ENCODE data around the gene PDZRN3. TPM values are rescaled to one million over a fixed set of nuclear protein-coding genes. Genes with fewer than 3 reads are reported as not detected.
A peak's percentile ranks its signal among the peaks of the same experiment; 100 is the strongest.

Gene PDZRN3
- total RNA-seq, 1 donor from 2014 or later, result 23.9 TPM

DNA sequence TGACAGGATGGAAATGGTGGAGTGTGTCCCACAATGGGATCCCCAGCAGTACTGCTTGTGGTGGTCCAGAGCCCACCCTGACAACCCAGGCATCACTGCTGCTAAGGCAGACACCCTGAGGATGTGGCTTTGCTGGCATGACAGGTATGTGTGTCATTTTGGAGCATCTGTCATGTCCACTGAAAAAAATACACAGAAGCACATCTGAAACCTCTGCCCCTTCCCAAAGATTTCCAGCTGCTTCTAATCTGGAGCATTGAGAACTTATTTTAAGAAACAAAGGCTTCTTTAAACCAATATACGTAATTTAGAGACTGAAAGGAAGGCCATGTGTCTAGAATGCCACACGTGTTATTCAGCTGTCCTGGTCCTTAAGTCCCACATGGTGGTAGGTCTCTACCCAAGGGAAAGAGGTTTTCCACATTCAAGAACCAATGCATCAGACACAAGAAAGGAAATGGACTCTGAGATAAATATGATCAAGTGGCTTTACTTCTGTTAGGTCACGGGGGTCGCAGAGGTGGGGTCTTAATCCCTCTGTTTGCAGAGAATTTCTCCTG is 88.3 kb downstream of the PDZRN3 start:
- intact Hi-C loops (cut with DNase I), result no loop called here
- no peak overlapping the region for H3K4me3 ChIP-seq
- ATAC-seq (no peak), DNase-seq (no peak)
- TF ChIP-seq, protein P1, sequence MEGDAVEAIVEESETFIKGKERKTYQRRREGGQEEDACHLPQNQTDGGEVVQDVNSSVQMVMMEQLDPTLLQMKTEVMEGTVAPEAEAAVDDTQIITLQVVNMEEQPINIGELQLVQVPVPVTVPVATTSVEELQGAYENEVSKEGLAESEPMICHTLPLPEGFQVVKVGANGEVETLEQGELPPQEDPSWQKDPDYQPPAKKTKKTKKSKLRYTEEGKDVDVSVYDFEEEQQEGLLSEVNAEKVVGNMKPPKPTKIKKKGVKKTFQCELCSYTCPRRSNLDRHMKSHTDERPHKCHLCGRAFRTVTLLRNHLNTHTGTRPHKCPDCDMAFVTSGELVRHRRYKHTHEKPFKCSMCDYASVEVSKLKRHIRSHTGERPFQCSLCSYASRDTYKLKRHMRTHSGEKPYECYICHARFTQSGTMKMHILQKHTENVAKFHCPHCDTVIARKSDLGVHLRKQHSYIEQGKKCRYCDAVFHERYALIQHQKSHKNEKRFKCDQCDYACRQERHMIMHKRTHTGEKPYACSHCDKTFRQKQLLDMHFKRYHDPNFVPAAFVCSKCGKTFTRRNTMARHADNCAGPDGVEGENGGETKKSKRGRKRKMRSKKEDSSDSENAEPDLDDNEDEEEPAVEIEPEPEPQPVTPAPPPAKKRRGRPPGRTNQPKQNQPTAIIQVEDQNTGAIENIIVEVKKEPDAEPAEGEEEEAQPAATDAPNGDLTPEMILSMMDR (IDR thresholded peaks at IDR 0.05), result no peak
- H3K27me3 ChIP-seq, result no peaks in the 10 kb centered on the region
- no peaks in the 10 kb centered on the region for H3K9me3 ChIP-seq
- no peak overlapping the region for H3K27ac ChIP-seq
- H3K36me3 ChIP-seq, result no peaks in the 10 kb centered on the region
- no peaks in the 10 kb centered on the region for H3K4me1 ChIP-seq

DNA sequence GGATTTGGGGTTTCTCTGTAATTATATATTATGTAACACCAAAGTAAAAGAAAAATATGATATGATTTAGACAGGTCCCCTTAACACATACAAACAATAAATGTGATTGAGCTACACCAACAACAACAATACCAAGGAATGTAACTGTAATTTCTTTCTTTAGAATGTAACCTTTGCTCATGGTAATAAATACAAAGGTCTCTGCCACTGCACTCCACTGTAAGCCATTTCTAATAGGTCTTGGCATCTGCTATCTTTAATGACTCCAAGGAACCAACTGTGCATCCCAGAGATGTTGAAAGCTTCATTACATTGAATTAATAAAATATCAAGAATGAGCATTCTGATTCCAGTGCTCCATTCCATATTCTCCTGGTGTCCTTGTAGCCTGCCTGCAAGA is 88.8 kb downstream of the PDZRN3 start:
- TF ChIP-seq, protein P1 (IDR thresholded peaks at IDR 0.05), result no peak
- Histone ChIP-seq H3K4me1 (no peaks in the 10 kb centered on the region), H3K27me3 (no peaks in the 10 kb centered on the region), H3K27ac (no peak overlapping the region), H3K36me3 (no peaks in the 10 kb centered on the region), H3K4me3 (no peak overlapping the region), H3K9me3 (no peaks in the 10 kb centered on the region)
- ATAC-seq (no peak), DNase-seq (no peak)
- intact Hi-C loops (cut with DNase I), result no loop called here

DNA sequence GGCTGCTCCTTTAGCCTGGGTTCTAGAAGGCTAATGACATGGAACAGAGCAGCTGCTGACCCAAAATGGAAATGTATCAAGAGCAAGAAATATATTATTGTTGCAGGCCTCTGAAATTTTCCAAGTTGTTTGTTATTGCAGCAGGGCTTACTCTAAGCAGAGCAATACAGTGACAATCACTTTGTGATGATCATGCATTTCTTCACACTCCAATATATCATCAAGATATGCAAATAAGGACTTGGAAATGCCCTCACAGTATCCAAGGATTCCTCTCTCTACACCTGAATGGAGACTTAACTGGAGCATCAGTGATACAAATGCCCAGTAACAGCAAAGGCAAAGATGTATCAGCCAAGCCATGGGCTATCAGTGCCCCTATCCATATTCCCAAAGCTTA is 89.6 kb downstream of the PDZRN3 start:
- ATAC-seq (no peak), DNase-seq (no peak)
- intact Hi-C loops (cut with DNase I), result no loop called here
- Histone ChIP-seq H3K4me1 (no peaks in the 10 kb centered on the region), H3K4me3 (no peak overlapping the region), H3K27ac (no peak overlapping the region), H3K9me3 (no peaks in the 10 kb centered on the region), H3K36me3 (no peaks in the 10 kb centered on the region), H3K27me3 (no peaks in the 10 kb centered on the region)
- TF ChIP-seq, protein P1 (IDR thresholded peaks at IDR 0.05), result no peak

DNA sequence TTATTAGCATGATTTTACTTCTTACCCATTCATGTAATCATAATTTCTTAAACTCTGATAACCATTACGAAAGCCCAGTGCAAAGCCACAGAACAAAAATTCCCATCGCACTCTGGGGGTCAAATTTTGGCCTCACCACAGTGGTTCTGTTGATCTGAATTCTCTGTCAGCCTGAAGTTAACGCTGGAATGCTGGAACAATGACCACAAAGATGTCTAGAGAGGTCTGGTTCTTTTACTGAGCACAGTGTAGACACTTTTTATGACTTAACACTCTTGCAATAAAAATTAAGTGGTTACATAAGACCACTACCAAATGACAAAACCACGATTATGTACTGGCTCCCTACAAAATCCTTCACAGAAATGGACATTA is 94.7 kb downstream of the PDZRN3 start:
- Histone ChIP-seq H3K4me1 (no peaks in the 10 kb centered on the region), H3K27me3 (no peaks in the 10 kb centered on the region), H3K36me3 (no peaks in the 10 kb centered on the region), H3K27ac (no peak overlapping the region), H3K4me3 (no peak overlapping the region), H3K9me3 (no peaks in the 10 kb centered on the region)
- ATAC-seq (peak; percentile 49), DNase-seq (no peak)
- TF ChIP-seq, protein P1 (IDR thresholded peaks at IDR 0.05), result no peak
- intact Hi-C loops (cut with DNase I), result no loop called here

DNA sequence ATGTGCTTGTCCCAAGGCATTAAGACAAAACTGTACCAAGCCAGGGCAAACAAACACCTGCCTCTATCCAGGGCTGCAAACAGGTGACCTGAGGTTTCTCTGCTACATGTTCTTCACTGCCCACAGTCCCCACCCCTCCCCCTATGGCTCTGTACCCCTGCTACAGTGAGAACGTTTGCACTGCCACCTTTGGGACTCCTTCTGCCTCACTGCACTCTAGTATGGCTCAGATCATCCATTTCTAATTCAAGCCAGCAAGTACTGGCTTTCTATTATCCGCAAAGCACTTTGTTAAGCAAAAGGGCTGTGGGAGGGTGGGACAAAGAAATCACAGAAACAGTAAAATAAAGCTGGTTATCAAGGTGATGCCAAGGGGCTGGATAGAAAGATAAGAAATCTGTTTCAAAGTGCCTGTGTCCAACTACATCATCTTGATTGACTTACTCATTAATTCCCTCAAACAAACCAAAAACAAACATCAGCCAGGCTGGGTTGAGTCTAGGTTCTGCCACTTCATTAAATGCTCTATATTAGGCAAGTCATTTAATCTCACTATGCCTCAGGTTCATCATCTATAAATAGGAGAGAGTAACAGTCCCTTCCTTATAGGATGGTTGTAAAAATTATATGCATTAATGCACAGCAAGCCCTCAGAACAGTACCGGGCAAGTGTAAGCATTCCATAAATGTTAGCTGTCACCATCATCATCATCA is 95.3 kb downstream of the PDZRN3 start:
- no peaks in the 10 kb centered on the region for H3K4me1 ChIP-seq
- TF ChIP-seq, protein P1 (IDR thresholded peaks at IDR 0.05), result no peak
- H3K36me3 ChIP-seq, result no peaks in the 10 kb centered on the region
- no peak for ATAC-seq
- DNase-seq, result no peak
- H3K27me3 ChIP-seq, result peaks cover under 1% of the 10 kb centered on the region
- no peak overlapping the region for H3K4me3 ChIP-seq
- no peaks in the 10 kb centered on the region for H3K9me3 ChIP-seq
- intact Hi-C loops (cut with DNase I), result no loop called here
- no peak overlapping the region for H3K27ac ChIP-seq
